GM19351 (cell line): Measurements from ENCODE around the gene NTN1.
"Not testable (repeated sequence)": the region's sequence is repeated elsewhere in the genome, so short reads cannot be mapped to it uniquely, and the experiment has no call there.

Experiments
- ATAC-seq: cut with Tn5 transposase; IDR thresholded peaks from one replicate; pipeline ENCODE4 v1.9.1; 2021; ENCODE audit warnings: mild to moderate bottlenecking, moderate library complexity; ENCODE audit not compliant: unreplicated experiment

Gene NTN1

DNA sequence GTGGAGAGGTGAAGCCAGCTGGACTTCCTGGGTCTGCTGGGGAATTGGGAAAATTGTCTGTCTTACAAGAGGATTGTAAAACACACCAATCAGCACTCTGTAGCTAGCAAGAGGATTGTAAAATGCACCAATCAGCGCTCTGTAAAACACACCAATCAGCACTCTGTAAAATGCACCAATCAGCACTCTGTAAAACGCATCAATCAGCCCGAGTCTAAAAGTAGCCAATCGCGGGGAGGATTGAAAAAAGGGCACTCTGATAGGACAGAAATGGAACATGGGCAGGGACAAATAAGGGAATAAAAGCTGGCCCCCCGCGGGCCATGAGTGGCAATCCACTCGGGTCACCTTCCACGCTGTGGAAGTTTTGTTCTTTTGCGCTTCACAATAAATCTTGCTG lies 130.4 kb downstream of the NTN1 start:
- ATAC-seq, result not testable (repeated sequence)

DNA sequence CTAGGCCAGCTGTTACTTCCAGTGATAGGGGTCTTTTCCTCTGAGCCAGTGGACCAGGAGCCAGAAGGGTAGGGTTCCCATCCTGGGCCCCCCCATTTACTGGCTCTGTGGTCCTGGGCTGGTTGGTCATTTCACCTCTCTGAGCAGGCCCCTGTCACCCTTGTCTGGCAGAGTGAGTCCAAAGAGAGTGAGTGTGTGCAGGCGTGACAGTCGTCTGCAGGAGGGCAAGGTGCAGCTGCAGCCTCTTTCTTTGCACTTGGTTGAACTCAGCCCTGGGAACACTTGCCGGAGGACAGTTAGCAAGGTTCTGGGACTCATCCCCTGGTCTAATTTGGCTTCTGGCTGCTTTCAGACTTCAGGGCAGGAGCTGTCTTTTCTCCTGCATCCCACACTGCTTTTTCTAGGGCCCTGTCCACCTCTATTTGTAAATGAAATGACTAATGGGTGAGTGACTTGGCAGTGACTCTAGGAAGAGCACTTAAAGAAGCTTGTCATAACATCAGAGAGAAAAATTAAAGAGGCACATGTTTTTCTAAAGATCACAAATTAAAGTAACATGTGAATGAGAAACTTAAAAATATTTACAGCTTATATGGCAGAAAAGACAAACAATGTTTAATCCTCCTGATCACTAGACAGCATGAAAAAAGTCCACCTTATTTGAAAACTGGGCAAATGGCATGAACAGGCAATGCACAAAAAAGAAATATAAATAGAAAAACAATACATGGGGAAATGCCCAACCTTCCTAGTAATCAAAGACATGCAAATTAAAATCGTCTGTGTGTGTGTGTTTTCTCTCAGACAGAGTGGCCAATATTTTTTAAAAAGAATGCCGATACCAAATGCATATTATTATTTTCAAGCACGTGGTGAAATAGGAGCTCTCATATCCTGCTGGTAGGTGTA lies 137.5 kb downstream of the NTN1 start:
- ATAC-seq, result no peak

DNA sequence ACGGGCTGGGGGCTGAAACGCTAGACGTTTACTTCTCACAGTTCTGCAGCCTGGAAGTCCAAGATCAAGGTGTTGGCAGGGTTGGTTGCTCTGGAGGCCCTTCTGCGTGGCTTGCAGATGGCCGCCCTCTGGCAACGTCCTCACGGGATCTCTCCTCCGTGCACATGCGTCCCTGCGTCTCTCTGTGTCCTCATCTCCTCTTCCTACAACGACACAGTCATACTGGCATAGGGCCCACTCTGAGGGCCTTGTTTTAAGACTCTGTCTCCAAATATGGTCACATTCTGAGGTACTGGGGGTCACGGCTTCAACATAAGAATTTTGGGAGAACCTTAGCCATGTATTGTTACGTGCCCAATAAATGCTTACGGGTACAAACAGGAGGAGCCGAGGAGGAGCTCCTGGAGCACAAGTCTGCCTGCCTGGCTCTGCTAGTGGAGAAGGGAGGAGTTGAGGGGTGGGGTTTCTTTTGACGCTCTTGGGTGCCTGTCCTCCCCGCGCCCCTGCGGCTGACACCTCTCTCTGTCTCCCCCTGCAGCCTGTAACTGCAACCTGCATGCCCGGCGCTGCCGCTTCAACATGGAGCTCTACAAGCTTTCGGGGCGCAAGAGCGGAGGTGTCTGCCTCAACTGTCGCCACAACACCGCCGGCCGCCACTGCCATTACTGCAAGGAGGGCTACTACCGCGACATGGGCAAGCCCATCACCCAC lies 141.1 kb downstream of the NTN1 start:
- ATAC-seq, result no peak

DNA sequence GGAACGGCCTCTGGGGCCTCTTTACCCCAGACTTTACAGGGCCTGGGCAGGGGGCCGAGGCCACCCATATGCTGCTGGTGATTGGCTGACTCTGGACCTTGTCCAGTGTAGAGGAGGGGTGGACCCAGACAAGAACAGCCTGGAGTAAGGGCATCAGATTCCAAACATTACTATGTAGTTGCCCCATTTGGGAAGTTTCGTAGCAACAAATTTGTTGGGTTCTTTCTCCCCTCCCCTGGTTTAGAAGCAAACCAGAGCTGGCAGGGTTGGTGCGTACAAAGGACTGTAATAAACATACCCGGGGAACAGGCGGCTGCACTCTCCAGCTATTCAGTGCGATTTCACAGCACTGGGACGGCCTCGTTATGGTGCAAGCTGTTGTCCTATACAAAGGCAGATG lies 145.5 kb downstream of the NTN1 start:
- ATAC-seq, result no peak

DNA sequence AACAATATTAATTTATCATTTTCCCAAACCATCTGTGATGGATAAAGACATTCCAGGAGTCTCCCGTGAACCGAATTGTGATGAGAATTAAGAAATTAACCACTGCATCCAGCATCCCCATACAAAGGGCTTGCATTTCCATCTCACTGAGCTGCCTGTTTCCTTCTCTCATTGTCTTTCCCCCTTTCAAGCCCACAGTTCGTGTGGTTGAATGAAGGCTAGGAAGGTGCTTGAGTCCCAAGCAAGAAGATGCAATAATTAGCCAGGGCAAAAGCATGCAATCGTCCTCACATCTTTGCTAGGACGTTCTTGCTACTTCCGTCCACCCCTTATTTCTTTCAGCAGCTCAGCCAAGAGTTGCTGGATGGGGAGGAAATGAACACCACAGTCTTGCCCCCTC lies 146.1 kb downstream of the NTN1 start:
- no peak for ATAC-seq

DNA sequence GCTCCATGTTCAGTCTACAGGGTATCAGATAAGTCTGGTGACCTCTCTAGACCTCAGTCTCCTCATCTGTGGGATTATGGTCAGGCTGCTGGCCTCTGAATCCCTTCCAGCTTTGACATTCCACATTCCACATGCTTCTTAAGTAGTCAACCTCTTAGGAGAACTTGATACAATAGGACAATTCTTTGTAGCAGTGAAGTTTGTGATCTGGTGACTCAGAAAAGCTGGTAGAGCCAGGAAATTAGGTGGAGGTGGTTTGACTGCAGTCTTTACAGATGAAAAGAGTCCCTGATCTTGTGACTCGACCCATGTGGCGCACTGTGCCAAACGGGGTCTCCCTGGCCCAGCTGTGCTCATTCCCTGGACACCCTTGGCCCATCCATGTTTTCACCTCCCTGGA lies 147.8 kb downstream of the NTN1 start:
- no peak for ATAC-seq

DNA sequence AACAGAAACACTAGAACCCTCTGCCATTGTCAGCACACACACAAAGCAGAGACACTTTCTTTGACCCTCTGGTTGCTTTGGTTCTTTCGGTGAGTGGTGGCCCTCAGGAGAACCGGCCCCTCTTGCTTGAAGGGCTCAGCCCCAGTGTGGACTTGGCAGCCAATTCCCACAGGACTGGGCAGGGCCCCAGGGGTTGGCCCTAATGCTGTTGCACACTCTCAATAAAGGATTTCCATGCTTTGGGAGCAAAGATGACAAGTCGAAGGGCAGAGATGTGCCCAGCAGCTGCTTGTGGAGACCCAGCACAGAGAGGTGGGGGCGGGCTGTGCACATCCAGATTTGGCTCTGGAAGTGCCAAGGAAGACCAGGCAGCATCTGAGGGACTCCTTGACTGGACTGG lies 149.0 kb downstream of the NTN1 start:
- ATAC-seq, result no peak

DNA sequence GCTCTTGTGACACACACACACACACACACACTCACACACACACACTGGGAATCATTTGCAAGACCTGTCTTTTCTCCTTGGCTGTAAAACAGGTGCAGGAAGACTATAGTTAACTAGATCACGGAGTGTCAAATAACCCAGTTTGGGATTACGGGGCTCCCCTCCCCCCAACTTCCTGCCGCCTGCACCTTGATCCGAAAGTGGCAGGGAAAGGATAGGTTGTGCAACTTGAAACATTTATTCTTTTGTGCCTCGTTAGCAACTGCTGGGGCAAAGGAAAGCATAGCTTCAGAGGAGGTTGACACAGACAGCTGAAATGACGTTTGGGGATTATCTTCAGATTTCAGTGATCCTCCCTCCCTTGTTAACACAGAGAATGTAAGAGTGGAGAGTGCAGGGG lies 149.5 kb downstream of the NTN1 start:
- no peak for ATAC-seq

DNA sequence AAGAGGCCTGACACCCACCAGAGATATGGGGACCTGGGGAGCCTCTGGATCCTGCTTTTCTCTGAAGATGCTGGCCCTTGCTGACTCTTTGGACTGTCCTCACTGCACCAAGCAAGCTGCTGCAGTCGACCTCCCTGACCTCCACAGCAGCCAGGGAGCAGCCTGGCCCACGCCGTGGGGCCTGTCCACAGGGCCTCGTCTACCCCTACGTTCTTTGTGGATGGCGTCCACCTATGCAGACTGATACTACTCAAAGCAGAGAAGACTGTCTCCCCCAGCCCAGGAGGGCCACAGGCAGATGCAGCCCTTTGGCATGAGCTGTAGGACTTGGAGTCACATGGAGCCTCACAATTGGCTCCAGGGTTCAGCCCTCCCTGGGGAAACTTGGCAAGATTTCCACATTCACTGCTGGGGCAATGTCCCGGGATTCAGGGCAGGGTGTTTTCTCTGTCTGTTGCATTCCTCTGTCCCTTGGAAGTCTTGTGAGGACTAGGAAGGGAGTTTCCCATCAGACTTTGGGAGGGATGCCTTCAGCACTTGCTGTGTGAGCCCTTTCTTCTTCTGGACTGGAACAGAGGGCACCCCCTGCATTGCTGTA lies 152.2 kb downstream of the NTN1 start:
- ATAC-seq, result no peak

DNA sequence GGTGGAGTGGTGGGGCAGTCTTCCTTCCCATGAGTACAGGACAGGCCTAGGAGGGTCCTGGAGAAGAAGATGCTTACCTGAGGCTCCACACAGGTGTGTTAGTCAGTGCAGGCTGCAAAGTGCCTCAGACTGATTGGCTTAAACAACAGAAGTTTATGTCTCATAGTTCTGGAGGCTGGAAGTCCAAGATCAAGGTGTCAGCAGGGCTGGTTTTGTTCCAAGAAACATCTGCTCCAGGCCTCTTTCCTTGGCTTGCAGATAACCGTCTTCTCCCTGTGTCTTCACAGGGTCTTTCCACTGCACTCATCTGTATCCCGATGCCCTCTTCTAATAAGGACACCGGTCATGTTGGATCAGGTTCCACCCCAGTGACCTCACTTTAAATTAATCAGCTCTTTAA lies 153.0 kb downstream of the NTN1 start:
- ATAC-seq, result no peak

DNA sequence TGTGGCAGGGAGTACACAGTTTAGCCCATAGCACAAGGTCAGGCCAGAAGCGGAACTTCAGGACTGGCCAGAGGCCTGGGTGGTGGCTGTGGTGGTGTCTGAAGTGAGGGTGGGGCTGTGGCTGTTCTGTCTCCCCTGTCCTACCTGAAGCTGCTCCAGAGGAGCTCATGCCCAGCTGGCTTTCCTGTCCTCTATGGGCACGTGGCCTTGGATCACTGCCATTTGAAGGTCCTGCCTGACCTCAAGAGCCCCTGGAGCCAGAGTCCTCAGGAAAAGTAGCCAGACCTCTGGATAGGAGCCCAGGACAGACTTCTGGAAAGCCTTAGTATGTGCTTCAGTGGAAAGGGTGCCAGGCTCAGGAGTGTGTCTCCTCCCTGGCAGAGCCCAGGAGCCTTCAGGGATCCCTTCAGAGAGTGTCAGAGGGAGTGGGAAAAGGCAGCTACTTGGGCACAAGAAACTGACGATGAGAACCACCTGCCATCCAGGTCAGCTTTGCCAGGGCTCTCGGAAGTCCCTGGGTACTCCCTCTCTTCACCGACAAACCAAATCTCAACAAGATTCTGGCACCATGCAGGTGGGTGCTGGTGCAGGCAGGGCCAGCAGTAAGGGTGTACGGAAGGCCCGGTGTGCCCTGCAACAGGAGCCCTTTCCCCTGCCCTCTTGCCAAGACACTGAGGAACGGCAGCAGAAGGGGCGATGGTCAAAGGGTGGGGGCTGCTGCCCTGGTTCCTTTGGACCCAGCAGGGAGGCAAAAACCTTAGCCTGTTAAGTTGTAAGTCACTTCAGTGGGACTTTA lies 153.7 kb downstream of the NTN1 start:
- no peak for ATAC-seq

DNA sequence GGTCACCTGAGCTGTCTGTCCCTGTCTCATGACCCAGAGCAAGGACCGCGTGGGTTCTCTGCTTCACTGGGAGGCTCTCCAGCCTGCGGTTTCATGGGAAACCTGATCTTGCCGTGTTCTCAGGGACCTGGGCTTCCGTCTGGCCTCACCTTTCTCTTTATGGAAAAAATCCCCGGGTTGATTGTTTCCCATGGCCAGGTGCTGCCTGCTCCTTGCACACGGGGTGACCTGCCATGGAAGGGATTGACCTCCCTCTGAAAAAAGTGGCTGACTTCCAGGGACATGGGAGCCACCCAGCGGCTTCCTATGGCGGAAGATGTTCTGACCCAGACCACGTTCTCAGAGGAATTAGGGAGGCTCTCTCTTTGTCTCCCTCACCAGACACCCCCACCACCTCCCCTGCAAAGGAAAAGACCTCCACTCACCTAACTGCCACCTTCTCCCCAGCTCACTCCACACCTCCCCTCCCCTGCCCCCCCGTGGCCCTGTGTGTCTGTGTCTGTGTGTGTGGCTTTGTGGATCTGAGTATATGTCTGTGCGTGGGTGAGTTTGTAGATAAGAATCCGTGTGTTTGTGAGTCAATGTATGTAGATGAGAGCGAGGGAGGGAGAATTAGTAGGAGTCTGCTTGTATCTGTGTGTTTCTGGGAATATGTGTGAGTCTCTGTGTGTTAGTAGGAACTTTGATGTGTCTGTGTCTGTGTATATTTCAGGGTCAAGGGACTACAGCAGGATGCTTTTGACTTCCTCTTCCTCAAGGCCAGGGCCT lies 154.6 kb downstream of the NTN1 start:
- ATAC-seq, result no peak

DNA sequence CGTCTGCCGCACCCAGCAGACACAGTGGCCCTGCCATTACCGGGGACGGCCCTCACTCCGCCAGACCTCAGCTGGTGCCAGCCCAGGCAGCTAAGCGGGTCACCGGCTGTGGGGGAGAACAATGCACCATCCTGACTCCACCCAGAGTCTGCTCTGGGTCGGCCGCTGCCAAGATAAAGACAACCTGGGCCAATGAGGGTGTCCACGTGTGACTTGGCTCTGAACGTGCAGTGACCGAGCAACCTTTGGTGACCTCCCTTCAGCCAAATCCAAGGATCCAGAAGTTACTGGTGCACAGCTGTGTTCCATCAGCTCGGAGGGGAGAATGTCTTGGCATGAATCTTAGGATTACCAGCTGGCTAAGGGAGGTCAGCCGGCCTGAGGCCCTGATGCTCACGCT lies 155.9 kb downstream of the NTN1 start:
- no peak for ATAC-seq

DNA sequence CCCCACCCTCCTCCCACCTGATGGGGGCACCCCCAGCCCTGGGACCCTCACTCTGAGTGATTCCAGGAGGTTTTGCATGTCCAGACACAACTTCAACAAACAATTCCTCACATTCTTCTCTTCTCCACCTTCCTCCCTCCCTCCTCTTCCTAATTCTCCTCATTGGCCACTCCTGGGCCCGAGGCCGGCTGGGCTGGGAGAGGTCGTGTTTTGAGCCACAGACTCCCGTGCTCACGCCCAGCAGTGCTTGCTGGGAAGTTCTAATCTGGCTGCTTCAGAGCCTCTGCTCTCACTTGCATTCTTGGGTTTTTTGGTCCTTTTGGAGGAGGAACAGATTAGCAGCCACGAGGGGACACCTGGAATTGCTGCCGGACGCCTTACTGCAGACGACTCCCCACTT lies 157.0 kb downstream of the NTN1 start:
- ATAC-seq, result no peak

DNA sequence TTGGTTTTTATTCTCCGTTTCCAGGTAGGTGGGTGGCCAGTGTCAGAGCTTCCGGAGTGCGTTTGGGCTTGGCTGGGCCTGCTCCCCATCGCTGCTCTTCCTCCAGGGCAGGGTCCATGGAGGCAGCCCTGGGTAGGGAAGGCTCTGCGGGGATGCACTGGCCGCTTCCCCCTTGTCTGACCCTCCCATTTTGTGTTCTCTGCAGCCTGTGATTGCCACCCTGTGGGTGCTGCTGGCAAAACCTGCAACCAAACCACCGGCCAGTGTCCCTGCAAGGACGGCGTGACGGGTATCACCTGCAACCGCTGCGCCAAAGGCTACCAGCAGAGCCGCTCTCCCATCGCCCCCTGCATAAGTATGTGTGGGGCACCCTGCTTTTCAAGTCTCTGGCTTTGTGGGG lies 158.3 kb downstream of the NTN1 start:
- no peak for ATAC-seq

DNA sequence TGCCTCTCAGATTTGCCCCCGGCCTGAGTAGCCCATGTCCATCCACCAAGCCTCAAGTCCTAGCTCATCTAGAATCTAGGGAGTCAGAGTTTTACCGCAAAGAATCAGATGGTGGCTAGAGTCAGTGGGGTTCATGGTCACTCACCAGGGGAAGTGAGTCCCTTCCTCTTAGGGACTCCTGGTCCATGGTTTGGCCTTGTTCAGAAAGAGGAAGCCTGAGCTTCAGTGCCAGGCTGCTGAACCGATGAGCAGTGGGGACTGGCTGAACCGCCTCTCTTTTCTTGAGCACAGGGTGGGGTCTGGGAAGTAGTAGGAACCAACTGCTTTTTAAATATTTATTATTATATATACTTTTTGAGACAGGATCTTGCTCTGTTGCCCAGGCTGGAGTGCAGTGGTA lies 160.3 kb downstream of the NTN1 start:
- ATAC-seq, result no peak

DNA sequence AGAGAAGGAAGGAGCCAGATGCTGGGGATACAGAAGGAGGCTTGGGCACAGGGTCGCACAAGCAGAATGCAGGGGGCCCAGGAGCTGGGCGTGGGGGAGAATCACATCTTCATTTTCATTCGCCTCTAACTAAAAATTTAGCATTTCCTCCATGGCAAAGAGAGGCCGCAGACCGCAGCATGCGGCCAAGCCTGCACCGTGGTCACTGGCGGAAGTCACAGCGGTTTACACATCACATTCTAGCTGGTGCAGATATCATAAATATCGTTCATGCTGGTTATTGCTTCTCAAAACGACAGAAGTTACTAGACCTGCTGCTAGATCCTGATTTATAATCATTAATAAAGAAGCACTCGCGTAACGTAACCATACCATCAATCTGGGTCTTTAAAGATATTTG lies 162.0 kb downstream of the NTN1 start:
- ATAC-seq, result no peak

DNA sequence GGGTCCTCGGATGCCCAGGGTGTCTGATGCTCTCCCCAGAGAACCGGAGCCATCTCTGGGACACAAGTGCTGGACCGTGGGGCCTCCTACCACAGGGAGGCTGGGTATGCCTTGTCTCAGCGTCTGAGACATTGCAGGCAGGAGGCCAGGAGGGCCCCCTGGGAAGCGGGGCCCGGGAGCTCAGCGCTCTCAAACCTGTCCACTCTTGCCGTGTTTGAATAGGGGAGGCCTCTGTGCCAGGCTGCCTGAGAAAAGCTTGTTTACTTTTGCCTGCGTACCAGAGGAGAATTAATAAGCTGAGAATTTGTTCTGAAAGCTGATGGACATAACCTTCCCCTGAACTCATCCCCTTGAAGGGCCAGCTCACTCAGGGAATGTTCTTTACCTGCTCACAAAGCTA lies 163.8 kb downstream of the NTN1 start:
- ATAC-seq, result no peak

DNA sequence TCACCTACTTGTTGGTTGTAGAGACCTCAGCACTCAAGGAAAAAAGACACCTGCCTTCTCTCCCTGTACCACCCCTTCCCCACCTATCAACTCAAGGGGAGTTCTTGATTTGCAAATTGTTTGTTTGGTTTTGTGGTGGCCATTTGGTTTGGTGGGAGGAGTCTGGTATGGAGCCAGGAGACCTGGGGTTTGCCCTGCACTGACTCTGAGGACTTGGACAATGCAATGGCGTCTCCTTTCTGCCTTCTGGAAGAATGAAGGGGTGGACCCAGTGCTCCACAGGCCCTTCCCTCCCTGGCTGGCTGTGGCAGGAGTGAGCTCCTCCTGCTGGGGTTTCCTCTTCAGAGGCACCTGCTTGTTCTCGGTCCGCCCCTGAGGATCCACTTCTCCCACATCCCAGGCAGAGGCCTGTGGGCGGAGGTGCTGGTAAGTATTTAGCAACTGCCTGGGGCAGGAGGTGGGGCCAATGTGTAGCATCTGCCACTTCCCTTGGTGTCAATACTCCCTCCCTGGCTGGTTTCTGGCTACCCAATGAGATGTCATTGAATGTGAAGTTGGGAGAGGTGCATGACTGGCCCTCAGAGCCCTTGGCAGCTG lies 164.5 kb downstream of the NTN1 start:
- no peak for ATAC-seq

DNA sequence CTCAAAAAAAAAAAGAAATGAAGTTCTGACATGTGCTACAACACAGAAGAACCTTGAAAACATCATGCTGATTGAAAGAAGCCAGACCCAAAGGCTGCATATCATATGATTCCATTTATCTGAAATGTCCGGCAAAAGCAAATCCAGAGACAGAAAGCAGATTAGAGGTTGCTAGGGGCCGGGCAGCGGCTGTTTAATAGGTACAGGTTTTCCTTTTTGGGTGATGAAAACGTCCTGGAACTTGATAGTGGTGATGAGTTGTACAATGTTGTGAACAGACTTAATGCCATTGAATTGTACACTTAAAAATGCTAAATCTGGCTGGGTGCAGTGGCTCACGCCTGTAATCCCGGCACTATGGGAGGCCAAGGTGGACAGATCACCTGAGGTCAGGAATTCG lies 166.5 kb downstream of the NTN1 start:
- ATAC-seq, result no peak
